ENCODE measurements around the gene TMEM86B.

The TMEM86B gene

DNA sequence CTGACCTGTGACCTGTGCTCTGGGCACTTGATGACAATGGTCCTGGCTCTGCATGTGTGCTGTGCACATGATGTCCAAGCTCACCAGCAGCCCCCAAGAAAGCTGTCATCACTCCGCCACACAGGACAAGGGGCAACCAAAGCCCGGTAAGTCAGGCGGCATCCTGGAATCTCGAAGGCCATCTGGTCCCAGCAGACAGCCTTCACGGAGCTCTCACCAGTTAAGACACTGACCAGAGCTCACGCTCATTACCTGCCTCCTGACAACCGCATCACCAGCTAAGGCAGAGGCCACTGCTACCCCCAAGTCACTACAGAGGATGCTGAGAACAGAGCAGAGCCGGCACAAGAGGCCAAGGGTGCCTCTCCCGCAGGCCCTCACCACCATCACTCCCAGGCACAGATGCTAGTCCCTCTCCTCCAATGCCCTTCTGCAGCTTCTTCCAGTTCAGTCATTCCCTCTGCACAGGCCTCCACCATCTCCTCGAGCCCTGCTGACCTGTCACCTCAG, 19.7 kb upstream of the TMEM86B start:
- H3K27me3 ChIP-seq (ENCODE audit: control insufficient read depth, insufficient read depth, low read length) = no peaks in the 10 kb centered on the region
- no peaks in the 10 kb centered on the region for H3K9me3 ChIP-seq (ENCODE audit: control insufficient read depth, insufficient read depth, low read depth, low read length)
- H3K9ac ChIP-seq (ENCODE audit: low read length) = no peak overlapping the region
- H3K4me3 ChIP-seq (ENCODE audit: low read depth, low read length) = no peak overlapping the region
- peaks cover 39% of the 10 kb centered on the region for H3K36me3 ChIP-seq (ENCODE audit: control insufficient read depth, insufficient read depth, low read length)
- H3K27ac ChIP-seq (ENCODE audit: low read depth, low read length) = no peak overlapping the region
- H3K4me1 ChIP-seq (ENCODE audit: control insufficient read depth, insufficient read depth, low read length) = no peaks in the 10 kb centered on the region; the same call in 1 of the 2 replicates

DNA sequence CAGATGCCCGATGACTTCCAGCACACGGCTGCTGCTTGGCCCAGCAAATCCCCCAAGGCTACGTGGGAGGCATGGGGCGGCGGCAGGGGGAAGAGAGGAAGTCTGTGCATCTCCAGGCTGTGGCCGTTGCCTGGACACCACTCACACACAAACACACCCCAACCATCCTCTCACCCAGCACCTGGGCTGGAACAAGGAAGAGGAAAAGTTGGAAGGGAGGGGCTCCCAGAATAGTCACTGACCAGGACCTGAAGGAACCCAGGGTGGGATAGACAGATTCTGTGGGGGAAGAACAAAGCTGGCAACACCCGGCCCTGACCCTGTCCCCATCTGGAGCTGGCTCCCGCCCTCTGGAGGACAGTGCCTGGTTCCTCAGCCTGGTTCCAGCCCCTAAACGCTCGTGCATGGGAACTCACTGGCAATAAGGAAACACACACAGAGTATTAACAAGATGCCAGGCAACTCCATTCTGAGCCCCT, 19.1 kb upstream of the TMEM86B start:
- no peak overlapping the region for H3K27ac ChIP-seq (ENCODE audit: low read depth, low read length)
- no peak overlapping the region for H3K4me3 ChIP-seq (ENCODE audit: low read depth, low read length)
- no peaks in the 10 kb centered on the region for H3K27me3 ChIP-seq (ENCODE audit: control insufficient read depth, insufficient read depth, low read length)
- no peaks in the 10 kb centered on the region for H3K9me3 ChIP-seq (ENCODE audit: control insufficient read depth, insufficient read depth, low read depth, low read length)
- H3K9ac ChIP-seq (ENCODE audit: low read length) = no peak overlapping the region
- H3K4me1 ChIP-seq (ENCODE audit: control insufficient read depth, insufficient read depth, low read length) = no peaks in the 10 kb centered on the region; the same call in 1 of the 2 replicates
- H3K36me3 ChIP-seq (ENCODE audit: control insufficient read depth, insufficient read depth, low read length) = peaks cover 41% of the 10 kb centered on the region

DNA sequence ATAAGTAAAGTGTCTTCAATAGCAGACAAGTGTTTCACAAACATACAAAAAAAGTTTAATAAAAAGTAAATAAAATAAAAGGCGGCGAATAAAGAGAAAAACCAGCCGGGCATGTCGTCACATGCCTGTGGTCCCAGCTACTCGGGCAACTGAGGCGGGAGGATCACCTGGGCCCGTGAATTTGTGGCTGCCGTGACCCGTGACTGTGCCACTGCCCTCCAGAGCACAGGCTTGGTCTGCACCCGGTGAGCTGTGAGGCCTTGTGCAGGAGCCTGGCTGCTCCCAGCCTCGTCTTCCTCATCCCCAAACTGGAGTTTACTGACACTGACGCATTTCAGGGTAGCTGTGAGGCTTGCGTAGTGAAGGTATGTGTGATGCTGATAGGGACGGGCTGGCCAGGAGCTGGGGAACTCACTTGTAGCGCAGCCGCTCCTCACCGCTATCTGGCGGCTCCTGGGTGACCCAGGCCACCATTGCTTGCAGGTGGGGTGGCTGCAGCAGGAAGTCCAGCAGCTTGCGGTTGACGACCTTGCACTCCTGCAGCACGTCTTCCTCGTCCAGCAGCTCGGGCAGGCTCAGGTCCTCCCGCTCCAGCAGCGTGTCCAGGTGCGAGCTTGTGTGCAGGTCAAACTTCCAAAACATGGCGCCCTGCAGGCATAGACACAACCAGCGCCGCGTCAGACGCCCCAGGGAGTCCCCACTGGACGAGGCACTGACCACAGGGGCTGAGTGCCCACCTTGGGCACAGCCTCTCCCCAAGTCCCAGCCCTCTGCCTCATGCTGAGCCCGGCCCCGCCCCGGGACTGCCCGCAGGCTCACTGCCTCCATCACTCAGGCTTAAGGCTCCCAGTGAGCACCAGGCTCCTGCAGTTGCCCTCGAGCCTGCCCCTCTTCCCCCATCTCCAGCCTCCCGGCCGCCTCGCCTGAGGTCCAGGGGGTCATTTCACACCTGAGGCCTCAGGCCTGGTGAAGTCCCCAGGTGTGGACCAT, 18.2 kb upstream of the TMEM86B start:
- no peak overlapping the region for H3K27ac ChIP-seq (ENCODE audit: low read depth, low read length)

GRCh38 chr19:55245236-55245904, 16.8 kb upstream of the TMEM86B start:
- Histone ChIP-seq H3K9me3 (ENCODE audit: control insufficient read depth, insufficient read depth, low read depth, low read length) (no peaks in the 10 kb centered on the region), H3K27ac (ENCODE audit: low read depth, low read length) (0 out of 2 replicates have a peak overlapping the region, but pooled peaks have one; percentile 48), H3K4me3 (ENCODE audit: low read depth, low read length) (no peak overlapping the region), H3K9ac (ENCODE audit: low read length) (no peak overlapping the region), H3K36me3 (ENCODE audit: control insufficient read depth, insufficient read depth, low read length) (peaks cover 57% of the 10 kb centered on the region), H3K27me3 (ENCODE audit: control insufficient read depth, insufficient read depth, low read length) (no peaks in the 10 kb centered on the region), H3K4me1 (ENCODE audit: control insufficient read depth, insufficient read depth, low read length) (no peaks in the 10 kb centered on the region; the same call in 1 of the 2 replicates)

More for the DNA sequence above, 18.2 kb upstream of the TMEM86B start:
- Histone ChIP-seq H3K27me3 (ENCODE audit: control insufficient read depth, insufficient read depth, low read length) (no peaks in the 10 kb centered on the region), H3K9me3 (ENCODE audit: control insufficient read depth, insufficient read depth, low read depth, low read length) (no peaks in the 10 kb centered on the region), H3K9ac (ENCODE audit: low read length) (no peak overlapping the region), H3K4me1 (ENCODE audit: control insufficient read depth, insufficient read depth, low read length) (no peaks in the 10 kb centered on the region; the same call in 1 of the 2 replicates), H3K36me3 (ENCODE audit: control insufficient read depth, insufficient read depth, low read length) (peaks cover 48% of the 10 kb centered on the region), H3K4me3 (ENCODE audit: low read depth, low read length) (no peak overlapping the region)

DNA sequence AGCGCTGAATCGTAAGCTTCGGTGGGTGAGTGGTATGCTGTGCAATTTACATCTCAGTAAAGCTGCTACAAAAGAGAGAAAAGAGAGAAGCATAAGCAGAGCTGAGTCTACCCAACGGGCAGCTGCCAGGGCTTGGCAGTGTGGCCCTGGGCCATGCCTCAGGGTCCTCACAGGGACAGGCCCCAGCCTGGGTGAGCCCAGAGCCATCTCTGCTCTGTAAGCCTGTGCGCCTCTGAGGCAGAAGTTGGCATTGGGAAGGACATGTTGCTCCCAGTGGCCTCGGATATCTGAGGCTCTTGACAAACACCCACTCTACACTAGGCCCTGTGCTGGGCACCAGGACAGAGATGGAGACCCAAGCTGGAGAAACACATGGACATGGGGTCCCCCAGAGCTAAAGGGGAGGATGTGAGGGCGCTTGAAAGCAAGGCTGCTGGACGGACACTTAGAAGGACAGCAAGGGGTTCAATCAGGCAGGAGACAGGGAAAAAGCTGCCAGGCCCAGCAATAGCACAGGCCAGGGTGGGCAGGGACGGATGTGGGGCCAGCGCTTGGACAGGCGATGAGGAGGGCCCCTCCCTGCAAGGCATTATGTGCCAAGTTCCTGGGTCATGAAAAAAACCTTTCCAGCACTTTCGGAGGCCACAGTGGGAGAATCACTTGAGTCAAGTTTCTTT, 15.6 kb upstream of the TMEM86B start:
- Histone ChIP-seq H3K4me3 (ENCODE audit: low read depth, low read length) (no peak overlapping the region), H3K4me1 (ENCODE audit: control insufficient read depth, insufficient read depth, low read length) (no peaks in the 10 kb centered on the region; the same call in 1 of the 2 replicates), H3K27ac (ENCODE audit: low read depth, low read length) (no peak overlapping the region), H3K36me3 (ENCODE audit: control insufficient read depth, insufficient read depth, low read length) (peaks cover 69% of the 10 kb centered on the region), H3K9ac (ENCODE audit: low read length) (no peak overlapping the region), H3K9me3 (ENCODE audit: control insufficient read depth, insufficient read depth, low read depth, low read length) (no peaks in the 10 kb centered on the region), H3K27me3 (ENCODE audit: control insufficient read depth, insufficient read depth, low read length) (no peaks in the 10 kb centered on the region)

DNA sequence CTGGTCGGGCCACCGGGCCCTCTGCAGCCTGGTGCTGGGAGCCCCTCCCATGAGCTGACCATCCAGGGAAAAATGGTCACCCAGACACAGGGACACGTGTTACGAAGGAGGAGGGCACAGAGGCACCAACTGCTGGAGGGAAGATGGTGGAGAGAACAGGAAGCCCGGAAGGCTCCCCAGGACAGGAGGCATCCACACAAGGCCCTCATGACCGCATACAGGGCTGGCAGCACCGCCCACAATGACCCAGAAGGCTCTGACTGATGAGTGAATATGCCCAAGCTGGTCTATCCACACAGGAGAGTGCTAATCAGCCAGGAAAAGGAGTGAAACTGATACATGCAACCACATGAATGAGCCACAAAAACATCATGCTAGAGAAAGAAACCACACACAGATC, 14.0 kb upstream of the TMEM86B start:
- H3K9me3 ChIP-seq (ENCODE audit: control insufficient read depth, insufficient read depth, low read depth, low read length) = no peaks in the 10 kb centered on the region
- H3K36me3 ChIP-seq (ENCODE audit: control insufficient read depth, insufficient read depth, low read length) = peaks cover 85% of the 10 kb centered on the region
- H3K9ac ChIP-seq (ENCODE audit: low read length) = no peak overlapping the region
- no peaks in the 10 kb centered on the region for H3K4me1 ChIP-seq (ENCODE audit: control insufficient read depth, insufficient read depth, low read length)
- no peak overlapping the region for H3K27ac ChIP-seq (ENCODE audit: low read depth, low read length)
- no peak overlapping the region for H3K4me3 ChIP-seq (ENCODE audit: low read depth, low read length)
- H3K27me3 ChIP-seq (ENCODE audit: control insufficient read depth, insufficient read depth, low read length) = no peaks in the 10 kb centered on the region

- Histone ChIP-seq H3K27me3 (ENCODE audit: control insufficient read depth, insufficient read depth, low read length) (no peaks in the 10 kb centered on the region), H3K9ac (ENCODE audit: low read length) (no peak overlapping the region), H3K36me3 (ENCODE audit: control insufficient read depth, insufficient read depth, low read length) (peaks cover 90% of the 10 kb centered on the region), H3K4me3 (ENCODE audit: low read depth, low read length) (no peak overlapping the region), H3K27ac (ENCODE audit: low read depth, low read length) (no peak overlapping the region), H3K4me1 (ENCODE audit: control insufficient read depth, insufficient read depth, low read length) (no peaks in the 10 kb centered on the region), H3K9me3 (ENCODE audit: control insufficient read depth, insufficient read depth, low read depth, low read length) (no peaks in the 10 kb centered on the region)
These were observed 13.4 kb upstream of the TMEM86B start for GRCh38 chr19:55241935-55242464.

- Histone ChIP-seq H3K27me3 (ENCODE audit: control insufficient read depth, insufficient read depth, low read length) (no peaks in the 10 kb centered on the region), H3K4me1 (ENCODE audit: control insufficient read depth, insufficient read depth, low read length) (no peaks in the 10 kb centered on the region), H3K36me3 (ENCODE audit: control insufficient read depth, insufficient read depth, low read length) (peaks cover 90% of the 10 kb centered on the region), H3K27ac (ENCODE audit: low read depth, low read length) (no peak overlapping the region), H3K4me3 (ENCODE audit: low read depth, low read length) (no peak overlapping the region), H3K9ac (ENCODE audit: low read length) (no peak overlapping the region), H3K9me3 (ENCODE audit: control insufficient read depth, insufficient read depth, low read depth, low read length) (no peaks in the 10 kb centered on the region)
These were observed 12.8 kb upstream of the TMEM86B start for GRCh38 chr19:55241143-55241934.

- no peaks in the 10 kb centered on the region for H3K9me3 ChIP-seq (ENCODE audit: control insufficient read depth, insufficient read depth, low read depth, low read length)
- no peaks in the 10 kb centered on the region for H3K4me1 ChIP-seq (ENCODE audit: control insufficient read depth, insufficient read depth, low read length)
- no peak overlapping the region for H3K4me3 ChIP-seq (ENCODE audit: low read depth, low read length)
- no peak overlapping the region for H3K9ac ChIP-seq (ENCODE audit: low read length)
- no peaks in the 10 kb centered on the region for H3K27me3 ChIP-seq (ENCODE audit: control insufficient read depth, insufficient read depth, low read length)
- peaks cover 91% of the 10 kb centered on the region for H3K36me3 ChIP-seq (ENCODE audit: control insufficient read depth, insufficient read depth, low read length)
- no peak overlapping the region for H3K27ac ChIP-seq (ENCODE audit: low read depth, low read length)
These were observed 12.1 kb upstream of the TMEM86B start for GRCh38 chr19:55240713-55241020.

GRCh38 chr19:55239004-55239403, 10.4 kb upstream of the TMEM86B start:
- no peaks in the 10 kb centered on the region for H3K27me3 ChIP-seq (ENCODE audit: control insufficient read depth, insufficient read depth, low read length)
- H3K4me3 ChIP-seq (ENCODE audit: low read depth, low read length) = no peak overlapping the region
- H3K9ac ChIP-seq (ENCODE audit: low read length) = no peak overlapping the region
- H3K27ac ChIP-seq (ENCODE audit: low read depth, low read length) = no peak overlapping the region
- no peaks in the 10 kb centered on the region for H3K4me1 ChIP-seq (ENCODE audit: control insufficient read depth, insufficient read depth, low read length)
- no peaks in the 10 kb centered on the region for H3K9me3 ChIP-seq (ENCODE audit: control insufficient read depth, insufficient read depth, low read depth, low read length)
- peaks cover 88% of the 10 kb centered on the region for H3K36me3 ChIP-seq (ENCODE audit: control insufficient read depth, insufficient read depth, low read length)
